Measurements from ENCODE around the gene AGPAT3.

DNA sequence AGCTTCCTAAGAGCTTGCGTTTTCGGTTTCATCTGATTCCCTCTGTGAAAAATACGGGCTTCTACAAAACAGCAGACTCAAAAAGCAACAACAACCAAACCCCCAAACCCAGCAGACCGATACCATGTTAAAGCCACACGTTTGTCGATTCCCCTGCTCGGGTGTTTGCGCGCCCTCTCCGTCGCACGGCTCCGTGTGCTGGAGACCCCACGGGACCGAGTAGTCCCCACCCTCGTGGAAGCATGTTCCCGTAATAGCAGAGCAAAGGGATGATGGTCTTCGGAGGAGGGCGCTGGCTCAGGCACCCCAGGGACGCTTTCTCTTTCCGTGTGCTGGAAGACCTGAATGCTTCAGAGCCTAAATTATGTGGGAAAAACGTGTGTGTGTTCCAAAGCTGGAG is 42.7 kb downstream of the AGPAT3 start:
- TF ChIP-seq ZNF23 (tag by site-specific recombination; IDR thresholded peaks at IDR 0.05; ENCODE audit: borderline replicate concordance) (no peak), ZNF292 (tag by site-specific recombination; IDR thresholded peaks at IDR 0.05; ENCODE audit: borderline replicate concordance, low read depth) (no peak), ZNF404 (tag by site-specific recombination; IDR thresholded peaks at IDR 0.05) (no peak)
- TF ChIP-seq, protein P1, sequence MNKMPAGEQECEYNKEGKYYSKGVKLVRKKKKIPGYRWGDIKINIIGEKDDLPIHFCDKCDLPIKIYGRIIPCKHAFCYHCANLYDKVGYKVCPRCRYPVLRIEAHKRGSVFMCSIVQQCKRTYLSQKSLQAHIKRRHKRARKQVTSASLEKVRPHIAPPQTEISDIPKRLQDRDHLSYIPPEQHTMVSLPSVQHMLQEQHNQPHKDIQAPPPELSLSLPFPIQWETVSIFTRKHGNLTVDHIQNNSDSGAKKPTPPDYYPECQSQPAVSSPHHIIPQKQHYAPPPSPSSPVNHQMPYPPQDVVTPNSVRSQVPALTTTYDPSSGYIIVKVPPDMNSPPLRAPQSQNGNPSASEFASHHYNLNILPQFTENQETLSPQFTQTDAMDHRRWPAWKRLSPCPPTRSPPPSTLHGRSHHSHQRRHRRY (tag by site-specific recombination; IDR thresholded peaks at IDR 0.05) = no peak
- TF ChIP-seq, protein P2, sequence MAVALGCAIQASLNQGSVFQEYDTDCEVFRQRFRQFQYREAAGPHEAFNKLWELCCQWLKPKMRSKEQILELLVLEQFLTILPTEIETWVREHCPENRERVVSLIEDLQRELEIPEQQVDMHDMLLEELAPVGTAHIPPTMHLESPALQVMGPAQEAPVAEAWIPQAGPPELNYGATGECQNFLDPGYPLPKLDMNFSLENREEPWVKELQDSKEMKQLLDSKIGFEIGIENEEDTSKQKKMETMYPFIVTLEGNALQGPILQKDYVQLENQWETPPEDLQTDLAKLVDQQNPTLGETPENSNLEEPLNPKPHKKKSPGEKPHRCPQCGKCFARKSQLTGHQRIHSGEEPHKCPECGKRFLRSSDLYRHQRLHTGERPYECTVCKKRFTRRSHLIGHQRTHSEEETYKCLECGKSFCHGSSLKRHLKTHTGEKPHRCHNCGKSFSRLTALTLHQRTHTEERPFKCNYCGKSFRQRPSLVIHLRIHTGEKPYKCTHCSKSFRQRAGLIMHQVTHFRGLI (tag by site-specific recombination; IDR thresholded peaks at IDR 0.05) = no peak
- TF ChIP-seq, protein P3, sequence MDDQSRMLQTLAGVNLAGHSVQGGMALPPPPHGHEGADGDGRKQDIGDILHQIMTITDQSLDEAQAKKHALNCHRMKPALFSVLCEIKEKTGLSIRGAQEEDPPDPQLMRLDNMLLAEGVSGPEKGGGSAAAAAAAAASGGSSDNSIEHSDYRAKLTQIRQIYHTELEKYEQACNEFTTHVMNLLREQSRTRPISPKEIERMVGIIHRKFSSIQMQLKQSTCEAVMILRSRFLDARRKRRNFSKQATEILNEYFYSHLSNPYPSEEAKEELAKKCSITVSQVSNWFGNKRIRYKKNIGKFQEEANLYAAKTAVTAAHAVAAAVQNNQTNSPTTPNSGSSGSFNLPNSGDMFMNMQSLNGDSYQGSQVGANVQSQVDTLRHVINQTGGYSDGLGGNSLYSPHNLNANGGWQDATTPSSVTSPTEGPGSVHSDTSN (CRISPR knock-in tag; IDR thresholded peaks at IDR 0.05) = no peak
- TF ChIP-seq, protein P4, sequence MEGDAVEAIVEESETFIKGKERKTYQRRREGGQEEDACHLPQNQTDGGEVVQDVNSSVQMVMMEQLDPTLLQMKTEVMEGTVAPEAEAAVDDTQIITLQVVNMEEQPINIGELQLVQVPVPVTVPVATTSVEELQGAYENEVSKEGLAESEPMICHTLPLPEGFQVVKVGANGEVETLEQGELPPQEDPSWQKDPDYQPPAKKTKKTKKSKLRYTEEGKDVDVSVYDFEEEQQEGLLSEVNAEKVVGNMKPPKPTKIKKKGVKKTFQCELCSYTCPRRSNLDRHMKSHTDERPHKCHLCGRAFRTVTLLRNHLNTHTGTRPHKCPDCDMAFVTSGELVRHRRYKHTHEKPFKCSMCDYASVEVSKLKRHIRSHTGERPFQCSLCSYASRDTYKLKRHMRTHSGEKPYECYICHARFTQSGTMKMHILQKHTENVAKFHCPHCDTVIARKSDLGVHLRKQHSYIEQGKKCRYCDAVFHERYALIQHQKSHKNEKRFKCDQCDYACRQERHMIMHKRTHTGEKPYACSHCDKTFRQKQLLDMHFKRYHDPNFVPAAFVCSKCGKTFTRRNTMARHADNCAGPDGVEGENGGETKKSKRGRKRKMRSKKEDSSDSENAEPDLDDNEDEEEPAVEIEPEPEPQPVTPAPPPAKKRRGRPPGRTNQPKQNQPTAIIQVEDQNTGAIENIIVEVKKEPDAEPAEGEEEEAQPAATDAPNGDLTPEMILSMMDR (tag by site-specific recombination; IDR thresholded peaks at IDR 0.05) = no peak
